ENCODE data around the gene ZNF219.
"Not testable (repeated sequence)": the region's sequence is repeated elsewhere in the genome, so short reads cannot be mapped to it uniquely, and the experiment has no call there.

The ZNF219 gene

DNA sequence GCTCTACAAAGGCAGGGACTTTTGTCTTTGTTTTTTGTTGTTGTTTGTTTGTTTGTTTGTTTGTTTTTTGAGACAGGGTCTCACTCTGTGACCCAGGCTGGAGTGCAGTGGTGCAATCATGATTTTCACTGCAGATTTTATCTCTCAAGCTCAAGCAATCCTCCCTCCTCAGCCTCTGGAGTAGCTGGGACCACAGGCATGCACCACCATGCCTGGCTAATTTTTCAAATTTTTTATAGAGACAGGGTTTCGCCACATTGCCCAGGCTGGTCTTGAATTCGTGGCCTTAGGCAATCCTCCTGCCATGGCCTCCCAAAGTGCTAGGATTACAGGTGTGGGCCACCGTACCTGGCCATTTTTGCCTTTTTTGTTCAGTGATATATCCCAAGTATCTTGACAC is 57.5 kb downstream of the ZNF219 start:
- not testable (repeated sequence) for DNase-seq

DNA sequence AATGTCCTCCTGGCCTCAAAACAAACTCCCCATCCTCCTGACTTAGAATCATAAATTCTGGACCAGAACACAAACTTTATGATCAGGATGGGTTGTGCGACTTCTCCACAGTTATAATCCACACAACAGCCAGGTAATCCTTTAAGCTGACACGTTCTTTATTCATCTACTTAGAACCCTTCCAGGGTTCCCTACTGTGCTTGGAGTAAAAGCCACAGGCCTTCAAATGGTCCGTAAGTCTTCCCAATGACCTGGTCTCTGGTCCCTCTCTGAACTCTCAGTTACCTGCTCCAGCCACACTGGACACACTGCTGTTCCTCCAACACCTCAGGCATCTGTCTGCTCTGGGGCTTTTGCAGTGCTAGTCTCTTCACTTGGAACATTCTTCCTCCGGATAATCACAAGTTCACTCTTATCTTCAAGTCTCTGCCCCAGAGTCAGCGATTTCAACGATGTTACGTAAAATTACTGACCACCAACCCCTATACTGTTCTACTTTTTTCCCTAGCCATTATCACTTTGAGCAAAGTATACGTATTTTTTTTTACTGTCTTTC is 58.0 kb downstream of the ZNF219 start:
- no peak for DNase-seq
